MM.1S (cell line): Measurements from ENCODE around the gene ATAD1.
A peak's percentile ranks its signal among the peaks of the same experiment; 100 is the strongest.

Experiments
- DNase-seq: peaks from one replicate; pipeline ENCODE4 v3.0.0-alpha.2; 2015
- H2AFZ ChIP-seq: fragments of 300-600 bp; sonication (generic); 2 replicates; pipeline ENCODE4 v1.6.0; 2016; ENCODE audit warnings: antibody characterized with exemption, low read length
- H3F3A ChIP-seq: fragments of 300-600 bp; sonication (generic); 2 replicates; pipeline ENCODE4 v1.6.1; 2016; ENCODE audit warnings: mild to moderate bottlenecking, antibody characterized with exemption, low read length, moderate library complexity, mixed read lengths; ENCODE audit not compliant: insufficient read depth
- H3K27ac ChIP-seq: fragments of 300-600 bp; sonication (generic); 2 replicates; pipeline ENCODE4 v1.5.1; 2016; ENCODE audit warnings: mild to moderate bottlenecking, low read length
- H3K27me3 ChIP-seq: fragments of 300-600 bp; sonication (generic); replicated peaks from 2 replicates; pipeline ENCODE4 v1.6.0; 2016; ENCODE audit warnings: low read length; ENCODE audit not compliant: insufficient read depth
- H3K36me3 ChIP-seq: fragments of 300-600 bp; sonication (generic); replicated peaks from 2 replicates; pipeline ENCODE4 v1.6.1; 2016; ENCODE audit warnings: mild to moderate bottlenecking, low read length, mixed read lengths; ENCODE audit not compliant: insufficient read depth
- H3K4me1 ChIP-seq: fragments of 300-600 bp; sonication (generic); 2 replicates; pipeline ENCODE4 v1.6.1; 2016; ENCODE audit warnings: low read length, mixed read lengths
- H3K4me2 ChIP-seq: fragments of 300-600 bp; sonication (generic); 2 replicates; pipeline ENCODE4 v1.6.0; 2016; ENCODE audit warnings: low read depth, low read length
- H3K4me3 ChIP-seq: fragments of 300-600 bp; sonication (generic); 2 replicates; pipeline ENCODE4 v1.5.1; 2016; ENCODE audit warnings: low read length, mixed read lengths
- H3K79me2 ChIP-seq: fragments of 300-600 bp; sonication (generic); 2 replicates; pipeline ENCODE4 v1.6.1; 2016; ENCODE audit warnings: mixed run types, low read length, mixed read lengths
- H3K9ac ChIP-seq: fragments of 300-600 bp; sonication (generic); 2 replicates; pipeline ENCODE4 v1.6.1; 2016; ENCODE audit warnings: low read length, mixed read lengths
- H3K9me2 ChIP-seq: fragments of 300-600 bp; sonication (generic); replicated peaks from 2 replicates; pipeline ENCODE4 v1.6.1; 2016; ENCODE audit warnings: mild to moderate bottlenecking, low read length, mixed read lengths; ENCODE audit not compliant: insufficient read depth
- H3K9me3 ChIP-seq: fragments of 300-600 bp; sonication (generic); replicated peaks from 2 replicates; pipeline ENCODE4 v1.6.1; 2016; ENCODE audit warnings: mild to moderate bottlenecking, low read length, mixed read lengths; ENCODE audit not compliant: insufficient read depth
- H4K20me1 ChIP-seq: fragments of 300-600 bp; sonication (generic); 2 replicates; pipeline ENCODE4 v1.6.1; 2016; ENCODE audit warnings: mild to moderate bottlenecking, low read length, moderate library complexity, mixed read lengths; ENCODE audit not compliant: insufficient read depth
- EZH2 ChIP-seq: fragments of 300-600 bp; sonication (generic); optimal IDR thresholded peaks from 2 replicates; pipeline ENCODE3; 2017; ENCODE audit warnings: low read depth, mild to moderate bottlenecking, antibody characterized with exemption, low read length, mixed read lengths
- EZH2phosphoT487 ChIP-seq: fragments of 300-600 bp; sonication (generic); IDR thresholded peaks from 2 replicates; pipeline ENCODE4 v1.6.1; 2018; ENCODE audit warnings: antibody characterized with exemption, low read length
- TF ChIP-seq, protein P1 (sequence below): fragments of 300-600 bp; sonication (generic); IDR thresholded peaks from 2 replicates; pipeline ENCODE4 v1.5.1; 2016; ENCODE audit warnings: antibody characterized with exemption, low read length, mixed read lengths

ATAD1 gene

DNA sequence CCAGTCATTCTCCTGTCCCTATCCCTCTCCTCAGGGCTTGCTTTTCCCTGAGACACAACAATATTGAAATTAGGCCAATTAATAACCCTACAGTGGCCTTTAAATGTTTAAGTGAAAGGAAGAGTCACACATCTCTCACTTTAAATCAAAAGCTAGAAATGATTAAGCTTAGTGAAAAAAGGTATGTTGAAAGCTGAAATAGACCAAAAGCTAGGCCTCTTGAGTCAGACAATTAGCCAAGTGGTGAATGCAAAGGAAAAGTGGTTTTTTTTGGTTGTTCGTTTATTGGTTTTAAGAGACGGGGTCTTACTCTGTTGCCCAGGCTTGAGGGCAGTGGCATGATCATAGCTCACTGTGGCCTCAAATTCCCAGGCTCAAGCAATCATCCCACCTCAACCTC lies 9.7 kb upstream of the ATAD1 start:
- Histone ChIP-seq H3K9me2 (no peaks in the 10 kb centered on the region), H3K36me3 (no peaks in the 10 kb centered on the region), H3K9me3 (no peaks in the 10 kb centered on the region), H3K4me2 (no peak overlapping the region), H3K4me3 (no peak overlapping the region), H3K27me3 (no peaks in the 10 kb centered on the region), H2AFZ (no peak overlapping the region), H3K9ac (no peak overlapping the region), H3K27ac (no peak overlapping the region), H4K20me1 (no peaks in the 10 kb centered on the region), H3F3A (no peaks in the 10 kb centered on the region), H3K79me2 (no peaks in the 10 kb centered on the region), H3K4me1 (no peaks in the 10 kb centered on the region)
- TF ChIP-seq EZH2phosphoT487 (no peak), EZH2 (no peak)
- TF ChIP-seq, protein P1, sequence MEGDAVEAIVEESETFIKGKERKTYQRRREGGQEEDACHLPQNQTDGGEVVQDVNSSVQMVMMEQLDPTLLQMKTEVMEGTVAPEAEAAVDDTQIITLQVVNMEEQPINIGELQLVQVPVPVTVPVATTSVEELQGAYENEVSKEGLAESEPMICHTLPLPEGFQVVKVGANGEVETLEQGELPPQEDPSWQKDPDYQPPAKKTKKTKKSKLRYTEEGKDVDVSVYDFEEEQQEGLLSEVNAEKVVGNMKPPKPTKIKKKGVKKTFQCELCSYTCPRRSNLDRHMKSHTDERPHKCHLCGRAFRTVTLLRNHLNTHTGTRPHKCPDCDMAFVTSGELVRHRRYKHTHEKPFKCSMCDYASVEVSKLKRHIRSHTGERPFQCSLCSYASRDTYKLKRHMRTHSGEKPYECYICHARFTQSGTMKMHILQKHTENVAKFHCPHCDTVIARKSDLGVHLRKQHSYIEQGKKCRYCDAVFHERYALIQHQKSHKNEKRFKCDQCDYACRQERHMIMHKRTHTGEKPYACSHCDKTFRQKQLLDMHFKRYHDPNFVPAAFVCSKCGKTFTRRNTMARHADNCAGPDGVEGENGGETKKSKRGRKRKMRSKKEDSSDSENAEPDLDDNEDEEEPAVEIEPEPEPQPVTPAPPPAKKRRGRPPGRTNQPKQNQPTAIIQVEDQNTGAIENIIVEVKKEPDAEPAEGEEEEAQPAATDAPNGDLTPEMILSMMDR, result no peak
- DNase-seq, result no peak

DNA sequence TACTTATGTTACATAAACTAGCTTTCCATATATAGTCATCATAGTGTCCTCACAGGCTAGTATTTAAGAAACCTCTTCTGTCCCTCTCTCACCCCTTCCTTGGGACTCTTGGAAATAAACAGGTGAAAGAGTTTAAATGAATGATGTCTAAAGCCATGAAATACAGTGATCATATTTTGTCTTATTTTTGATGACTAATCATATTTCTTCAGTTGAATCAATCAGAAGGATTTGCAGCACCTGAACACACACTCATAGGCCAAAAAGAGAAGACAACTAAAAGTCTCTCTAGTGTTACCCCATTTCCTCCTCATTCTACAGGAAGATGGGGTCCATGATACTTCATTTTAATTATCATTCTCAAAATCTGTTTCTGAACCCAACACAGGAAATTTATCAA lies 8.6 kb upstream of the ATAD1 start:
- H3K27ac ChIP-seq, result no peak overlapping the region
- DNase-seq, result no peak
- H3K9me2 ChIP-seq, result no peaks in the 10 kb centered on the region
- no peaks in the 10 kb centered on the region for H3K36me3 ChIP-seq
- H3K27me3 ChIP-seq, result no peaks in the 10 kb centered on the region
- H4K20me1 ChIP-seq, result no peaks in the 10 kb centered on the region
- no peak overlapping the region for H3K4me2 ChIP-seq
- H3K4me1 ChIP-seq, result no peaks in the 10 kb centered on the region
- H3F3A ChIP-seq, result no peaks in the 10 kb centered on the region
- H3K9me3 ChIP-seq, result no peaks in the 10 kb centered on the region
- H3K79me2 ChIP-seq, result no peaks in the 10 kb centered on the region
- no peak overlapping the region for H2AFZ ChIP-seq
- no peak overlapping the region for H3K4me3 ChIP-seq
- no peak overlapping the region for H3K9ac ChIP-seq
- TF ChIP-seq EZH2, result no peak
- TF ChIP-seq, protein P1, result no peak
- no peak for TF ChIP-seq EZH2phosphoT487

DNA sequence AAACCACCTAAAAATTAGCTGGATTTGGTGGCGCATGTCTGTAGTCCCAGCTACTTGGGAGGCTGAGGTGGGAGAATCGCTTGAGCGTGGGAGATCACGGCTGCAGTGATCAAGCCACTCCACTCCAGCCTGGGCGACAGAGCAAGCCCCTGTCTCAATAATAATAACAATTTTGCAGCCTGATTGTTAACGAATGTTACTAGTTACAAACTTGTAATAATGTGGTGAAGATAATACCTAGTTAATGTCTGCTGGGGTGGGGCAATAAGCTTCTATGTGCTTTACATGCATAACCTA lies 1.2 kb upstream of the ATAD1 start:
- H3K4me1 ChIP-seq, result peaks cover 15% of the 10 kb centered on the region
- no peak overlapping the region for H3K27ac ChIP-seq
- H2AFZ ChIP-seq, result no peak overlapping the region
- peaks cover 9% of the 10 kb centered on the region; the same call in 1 of the 2 replicates for H4K20me1 ChIP-seq
- no peaks in the 10 kb centered on the region for H3K36me3 ChIP-seq
- H3K9me2 ChIP-seq, result no peaks in the 10 kb centered on the region
- no peak overlapping the region for H3K4me3 ChIP-seq
- H3K9ac ChIP-seq, result no peak overlapping the region
- H3F3A ChIP-seq, result peaks cover 20% of the 10 kb centered on the region
- H3K79me2 ChIP-seq, result peaks cover 38% of the 10 kb centered on the region
- H3K4me2 ChIP-seq, result peak overlapping the region; percentile 95; the same call in 1 of the 2 replicates
- TF ChIP-seq EZH2 (no peak), EZH2phosphoT487 (no peak)
- TF ChIP-seq, protein P1, result no peak
- H3K27me3 ChIP-seq, result no peaks in the 10 kb centered on the region
- no peak for DNase-seq
- no peaks in the 10 kb centered on the region for H3K9me3 ChIP-seq
